MM.1S (cell line): Measurements from ENCODE around the gene SLC6A9.

ENCODE experiments used
- DNase-seq: peaks from one replicate; pipeline ENCODE4 v3.0.0-alpha.2; 2015
- H2AFZ ChIP-seq: fragments of 300-600 bp; sonication (generic); 2 replicates; pipeline ENCODE4 v1.6.0; 2016; ENCODE audit warnings: antibody characterized with exemption, low read length
- H3F3A ChIP-seq: fragments of 300-600 bp; sonication (generic); 2 replicates; pipeline ENCODE4 v1.6.1; 2016; ENCODE audit warnings: mild to moderate bottlenecking, antibody characterized with exemption, low read length, moderate library complexity, mixed read lengths; ENCODE audit not compliant: insufficient read depth
- H3K27ac ChIP-seq: fragments of 300-600 bp; sonication (generic); 2 replicates; pipeline ENCODE4 v1.5.1; 2016; ENCODE audit warnings: mild to moderate bottlenecking, low read length
- H3K27me3 ChIP-seq: fragments of 300-600 bp; sonication (generic); replicated peaks from 2 replicates; pipeline ENCODE4 v1.6.0; 2016; ENCODE audit warnings: low read length; ENCODE audit not compliant: insufficient read depth
- H3K36me3 ChIP-seq: fragments of 300-600 bp; sonication (generic); replicated peaks from 2 replicates; pipeline ENCODE4 v1.6.1; 2016; ENCODE audit warnings: mild to moderate bottlenecking, low read length, mixed read lengths; ENCODE audit not compliant: insufficient read depth
- H3K4me1 ChIP-seq: fragments of 300-600 bp; sonication (generic); 2 replicates; pipeline ENCODE4 v1.6.1; 2016; ENCODE audit warnings: low read length, mixed read lengths
- H3K4me2 ChIP-seq: fragments of 300-600 bp; sonication (generic); 2 replicates; pipeline ENCODE4 v1.6.0; 2016; ENCODE audit warnings: low read depth, low read length
- H3K4me3 ChIP-seq: fragments of 300-600 bp; sonication (generic); 2 replicates; pipeline ENCODE4 v1.5.1; 2016; ENCODE audit warnings: low read length, mixed read lengths
- H3K79me2 ChIP-seq: fragments of 300-600 bp; sonication (generic); 2 replicates; pipeline ENCODE4 v1.6.1; 2016; ENCODE audit warnings: mixed run types, low read length, mixed read lengths
- H3K9ac ChIP-seq: fragments of 300-600 bp; sonication (generic); 2 replicates; pipeline ENCODE4 v1.6.1; 2016; ENCODE audit warnings: low read length, mixed read lengths
- H3K9me2 ChIP-seq: fragments of 300-600 bp; sonication (generic); replicated peaks from 2 replicates; pipeline ENCODE4 v1.6.1; 2016; ENCODE audit warnings: mild to moderate bottlenecking, low read length, mixed read lengths; ENCODE audit not compliant: insufficient read depth
- H3K9me3 ChIP-seq: fragments of 300-600 bp; sonication (generic); replicated peaks from 2 replicates; pipeline ENCODE4 v1.6.1; 2016; ENCODE audit warnings: mild to moderate bottlenecking, low read length, mixed read lengths; ENCODE audit not compliant: insufficient read depth
- H4K20me1 ChIP-seq: fragments of 300-600 bp; sonication (generic); 2 replicates; pipeline ENCODE4 v1.6.1; 2016; ENCODE audit warnings: mild to moderate bottlenecking, low read length, moderate library complexity, mixed read lengths; ENCODE audit not compliant: insufficient read depth
- EZH2 ChIP-seq: fragments of 300-600 bp; sonication (generic); optimal IDR thresholded peaks from 2 replicates; pipeline ENCODE3; 2017; ENCODE audit warnings: low read depth, mild to moderate bottlenecking, antibody characterized with exemption, low read length, mixed read lengths
- EZH2phosphoT487 ChIP-seq: fragments of 300-600 bp; sonication (generic); IDR thresholded peaks from 2 replicates; pipeline ENCODE4 v1.6.1; 2018; ENCODE audit warnings: antibody characterized with exemption, low read length
- TF ChIP-seq, protein P1 (sequence below): fragments of 300-600 bp; sonication (generic); IDR thresholded peaks from 2 replicates; pipeline ENCODE4 v1.5.1; 2016; ENCODE audit warnings: antibody characterized with exemption, low read length, mixed read lengths

SLC6A9 gene

GRCh38 chr1:43976890-43977289 lies 54.4 kb downstream of the SLC6A9 start:
- Histone ChIP-seq H3K9me2 (no peaks in the 10 kb centered on the region), H3K4me3 (no peak overlapping the region), H3F3A (peaks cover 27% of the 10 kb centered on the region), H2AFZ (no peak overlapping the region), H3K4me2 (0 out of 2 replicates have a peak overlapping the region, but pooled peaks have one; percentile 6), H3K4me1 (peaks cover 36% of the 10 kb centered on the region), H4K20me1 (peaks cover 4% of the 10 kb centered on the region; the same call in 1 of the 2 replicates), H3K9me3 (no peaks in the 10 kb centered on the region), H3K36me3 (0 out of 2 replicates have a peak, but pooled peaks cover 3% of the 10 kb centered on the region), H3K27ac (no peak overlapping the region), H3K9ac (no peak overlapping the region), H3K79me2 (peaks cover 49% of the 10 kb centered on the region), H3K27me3 (no peaks in the 10 kb centered on the region)
- DNase-seq = no peak
- TF ChIP-seq, protein P1, sequence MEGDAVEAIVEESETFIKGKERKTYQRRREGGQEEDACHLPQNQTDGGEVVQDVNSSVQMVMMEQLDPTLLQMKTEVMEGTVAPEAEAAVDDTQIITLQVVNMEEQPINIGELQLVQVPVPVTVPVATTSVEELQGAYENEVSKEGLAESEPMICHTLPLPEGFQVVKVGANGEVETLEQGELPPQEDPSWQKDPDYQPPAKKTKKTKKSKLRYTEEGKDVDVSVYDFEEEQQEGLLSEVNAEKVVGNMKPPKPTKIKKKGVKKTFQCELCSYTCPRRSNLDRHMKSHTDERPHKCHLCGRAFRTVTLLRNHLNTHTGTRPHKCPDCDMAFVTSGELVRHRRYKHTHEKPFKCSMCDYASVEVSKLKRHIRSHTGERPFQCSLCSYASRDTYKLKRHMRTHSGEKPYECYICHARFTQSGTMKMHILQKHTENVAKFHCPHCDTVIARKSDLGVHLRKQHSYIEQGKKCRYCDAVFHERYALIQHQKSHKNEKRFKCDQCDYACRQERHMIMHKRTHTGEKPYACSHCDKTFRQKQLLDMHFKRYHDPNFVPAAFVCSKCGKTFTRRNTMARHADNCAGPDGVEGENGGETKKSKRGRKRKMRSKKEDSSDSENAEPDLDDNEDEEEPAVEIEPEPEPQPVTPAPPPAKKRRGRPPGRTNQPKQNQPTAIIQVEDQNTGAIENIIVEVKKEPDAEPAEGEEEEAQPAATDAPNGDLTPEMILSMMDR = no peak
- no peak for TF ChIP-seq EZH2phosphoT487
- TF ChIP-seq EZH2 = no peak

GRCh38 chr1:43976045-43976444 lies 55.2 kb downstream of the SLC6A9 start:
- Histone ChIP-seq H3K9me3 (no peaks in the 10 kb centered on the region), H3K36me3 (0 out of 2 replicates have a peak, but pooled peaks cover 3% of the 10 kb centered on the region), H4K20me1 (peaks cover 4% of the 10 kb centered on the region; the same call in 1 of the 2 replicates), H3K4me2 (peak overlapping the region; percentile 87), H3K27ac (no peak overlapping the region), H3K9me2 (no peaks in the 10 kb centered on the region), H2AFZ (no peak overlapping the region), H3K4me3 (peak overlapping the region; percentile 96), H3K27me3 (no peaks in the 10 kb centered on the region), H3K4me1 (peaks cover 39% of the 10 kb centered on the region), H3F3A (peaks cover 27% of the 10 kb centered on the region), H3K9ac (peak overlapping the region; percentile 95; the same call in 1 of the 2 replicates), H3K79me2 (peaks cover 53% of the 10 kb centered on the region)
- no peak for DNase-seq
- TF ChIP-seq, protein P1 = no peak
- TF ChIP-seq EZH2 (no peak), EZH2phosphoT487 (no peak)

- DNase-seq = no peak
- Histone ChIP-seq H3K36me3 (0 out of 2 replicates have a peak, but pooled peaks cover 3% of the 10 kb centered on the region), H3K4me1 (peaks cover 44% of the 10 kb centered on the region), H3K4me2 (peak overlapping the region; percentile 87), H3K79me2 (peaks cover 56% of the 10 kb centered on the region), H3F3A (peaks cover 27% of the 10 kb centered on the region), H3K4me3 (peak overlapping the region; percentile 96), H3K27me3 (no peaks in the 10 kb centered on the region), H3K9ac (peak overlapping the region; percentile 95), H3K27ac (peak overlapping the region; percentile 79; the same call in 1 of the 2 replicates), H4K20me1 (peaks cover 4% of the 10 kb centered on the region; the same call in 1 of the 2 replicates), H3K9me2 (no peaks in the 10 kb centered on the region), H3K9me3 (no peaks in the 10 kb centered on the region), H2AFZ (peak overlapping the region; percentile 87)
- TF ChIP-seq, protein P1 = no peak
- TF ChIP-seq EZH2 (no peak), EZH2phosphoT487 (no peak)
Measured at GRCh38 chr1:43975249-43975961, 55.9 kb downstream of the SLC6A9 start.
